GM19455 (cell line): Measurements from ENCODE around the gene NUB1.

Experiments
- ATAC-seq: cut with Tn5 transposase; IDR thresholded peaks from one replicate; pipeline ENCODE4 v1.9.1; 2021; ENCODE audit not compliant: unreplicated experiment

The NUB1 gene

DNA sequence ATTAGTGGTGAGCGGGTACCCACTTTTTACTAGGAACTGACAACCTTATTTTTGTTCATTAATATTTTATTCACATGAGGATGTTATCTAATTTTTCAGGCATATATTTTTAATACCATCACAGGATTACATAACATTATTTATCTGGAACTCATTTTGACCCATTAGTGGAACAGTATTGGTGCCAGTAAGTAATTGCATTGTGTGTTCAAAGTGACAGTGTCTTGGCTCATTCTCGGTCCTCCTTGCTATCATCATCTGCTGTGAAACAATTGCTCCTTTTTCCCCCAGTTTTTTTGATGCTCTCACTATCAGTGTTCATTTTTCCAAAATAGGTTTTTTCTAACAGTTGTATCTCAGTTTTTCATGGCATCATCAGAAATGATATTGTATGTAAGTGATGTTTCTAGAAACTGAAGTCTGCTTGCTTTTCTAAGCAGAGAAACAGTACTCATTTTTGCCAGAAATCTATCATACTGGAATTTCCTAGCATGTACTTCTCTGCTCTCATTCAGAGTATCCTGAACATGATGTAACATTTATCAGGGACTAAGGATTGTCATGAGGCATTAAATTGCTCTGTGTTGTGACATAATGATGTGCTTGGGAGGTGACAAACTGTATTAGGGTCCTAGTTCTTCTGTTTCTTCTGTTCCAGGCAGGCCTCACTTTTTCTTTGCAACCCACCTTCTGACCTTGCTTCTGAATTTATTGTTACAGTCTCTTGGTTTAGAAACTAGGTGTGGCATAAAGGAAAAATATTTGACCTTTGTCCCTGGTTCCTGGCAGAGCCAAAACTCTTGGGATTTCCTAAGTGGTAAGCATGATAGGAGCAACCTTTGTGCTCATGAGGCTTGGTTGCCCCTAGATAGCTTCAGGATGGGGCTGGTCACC lies 4.2 kb downstream of the NUB1 start:
- no peak for ATAC-seq

DNA sequence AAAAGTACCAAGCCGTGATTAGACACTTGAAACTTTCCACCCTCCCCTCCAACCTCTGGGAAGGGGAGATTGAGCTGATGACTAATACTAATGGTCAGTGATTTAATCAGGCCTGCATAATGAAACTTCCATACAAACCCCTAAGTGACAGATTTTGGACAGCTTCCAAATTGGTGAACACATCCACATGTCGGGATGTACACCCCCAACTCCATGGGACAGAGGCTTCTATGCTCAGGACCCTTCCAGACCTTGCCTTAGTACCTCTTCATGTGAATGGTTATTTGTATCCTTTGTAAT lies 4.8 kb downstream of the NUB1 start:
- ATAC-seq = no peak

DNA sequence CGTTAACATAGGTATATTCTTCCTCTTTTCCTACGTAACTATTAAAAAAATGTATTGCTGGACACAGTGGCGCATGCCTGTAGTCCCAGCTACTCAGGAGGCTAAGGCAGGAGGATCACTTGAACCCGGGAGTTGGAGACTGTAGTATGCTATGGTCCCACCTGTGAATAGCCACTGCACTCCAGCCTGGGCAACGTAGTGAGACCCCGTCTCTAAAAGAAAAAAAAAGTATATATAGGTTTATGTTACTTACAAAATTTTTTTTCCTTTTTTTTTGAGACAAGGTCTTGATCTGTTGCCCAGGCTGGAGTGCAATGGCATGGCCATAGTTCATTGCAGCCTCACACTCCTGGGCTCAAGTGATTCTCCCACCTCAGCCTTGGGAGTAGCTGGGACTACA lies 5.6 kb downstream of the NUB1 start:
- no peak for ATAC-seq

DNA sequence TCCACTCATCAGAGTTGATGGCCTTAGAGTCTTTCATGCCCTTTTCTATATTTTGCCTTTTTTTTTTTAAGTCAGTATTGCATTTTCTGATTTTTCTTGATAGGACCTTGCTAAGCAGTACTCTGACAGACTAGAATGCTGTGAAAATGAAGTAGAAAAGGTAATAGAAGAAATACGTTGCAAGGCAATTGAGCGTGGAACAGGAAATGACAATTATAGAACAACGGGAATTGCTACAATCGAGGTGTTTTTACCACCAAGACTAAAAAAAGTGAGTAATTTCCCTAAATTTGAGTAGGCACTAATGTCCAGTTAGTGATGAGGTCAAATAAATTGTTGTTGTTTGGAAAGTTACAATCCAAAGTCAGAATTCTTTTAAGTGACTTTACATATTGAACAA lies 7.4 kb downstream of the NUB1 start:
- ATAC-seq = no peak

DNA sequence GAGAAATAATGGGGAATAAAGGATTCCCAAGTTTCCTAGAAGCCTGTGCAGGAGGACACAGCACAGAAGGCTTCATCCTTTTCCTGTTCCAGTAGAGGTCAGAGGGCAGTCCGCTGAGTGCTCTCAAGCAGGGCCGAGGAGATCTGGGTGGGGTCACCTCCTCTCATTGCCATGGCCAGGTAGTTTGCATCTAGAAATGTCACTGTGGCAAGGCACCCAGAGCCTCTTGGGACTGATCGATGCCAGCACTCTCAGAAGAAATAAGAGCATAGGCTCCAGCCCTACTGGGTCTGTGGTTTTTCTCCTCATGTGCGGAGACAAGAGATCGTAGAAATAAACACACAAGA lies 7.9 kb downstream of the NUB1 start:
- ATAC-seq = peak; percentile 39

DNA sequence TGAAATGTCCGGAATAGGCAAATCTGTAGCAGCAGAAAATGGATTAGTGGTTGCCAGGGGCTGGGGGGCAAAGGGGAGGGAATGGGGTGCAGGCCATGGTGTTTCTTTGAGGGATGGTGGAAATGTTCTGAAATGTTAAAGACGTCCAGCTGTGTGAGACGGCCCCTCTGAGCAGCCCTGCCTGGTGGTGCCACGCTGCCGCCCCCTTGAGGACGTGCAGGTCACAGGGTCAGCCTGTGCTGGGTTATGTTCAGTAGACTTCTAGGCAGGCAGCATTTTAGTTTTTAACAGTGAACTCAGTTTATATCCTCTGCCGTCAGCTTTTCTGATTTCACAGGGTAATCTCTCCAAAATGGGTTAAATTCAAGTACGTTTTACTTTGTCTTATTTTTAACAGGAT lies 9.4 kb downstream of the NUB1 start:
- ATAC-seq = no peak

DNA sequence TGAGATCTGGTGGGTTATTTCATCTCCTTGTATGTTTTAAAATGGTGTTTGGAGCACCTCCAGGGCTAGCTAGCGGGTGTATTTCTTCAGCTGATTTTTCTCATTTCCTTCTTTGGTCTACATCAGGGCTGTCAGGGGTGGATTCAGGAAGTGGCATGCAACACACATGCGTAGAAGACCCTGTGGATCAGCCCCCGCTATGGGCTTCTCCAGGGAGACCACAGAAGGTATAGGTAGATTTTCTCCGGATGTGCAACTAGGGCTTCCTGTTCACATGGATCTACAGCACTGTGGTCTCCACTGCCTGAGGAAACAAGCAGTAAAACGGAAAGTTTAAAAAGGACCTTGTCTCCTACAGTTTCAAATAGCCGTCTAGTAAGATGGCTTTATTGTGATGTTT lies 10.4 kb downstream of the NUB1 start:
- no peak for ATAC-seq

DNA sequence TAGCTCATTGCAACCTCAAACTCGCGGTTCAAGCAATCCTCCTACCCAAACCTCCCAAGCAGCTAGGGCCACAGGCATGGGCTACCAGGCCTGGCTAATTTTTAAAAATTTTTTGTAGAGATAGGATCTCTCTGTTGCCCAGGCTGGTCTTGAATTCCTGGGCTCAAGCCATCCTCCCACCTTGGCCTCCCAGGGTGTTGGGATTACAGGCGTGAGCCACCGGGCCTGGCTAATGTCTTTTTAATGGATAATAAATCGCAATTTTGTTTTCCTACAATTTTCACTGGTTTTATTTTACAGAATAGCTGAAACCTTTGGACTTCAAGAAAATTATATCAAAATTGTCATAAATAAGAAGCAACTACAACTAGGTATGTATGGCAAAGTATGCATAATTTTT lies 10.9 kb downstream of the NUB1 start:
- ATAC-seq = no peak

DNA sequence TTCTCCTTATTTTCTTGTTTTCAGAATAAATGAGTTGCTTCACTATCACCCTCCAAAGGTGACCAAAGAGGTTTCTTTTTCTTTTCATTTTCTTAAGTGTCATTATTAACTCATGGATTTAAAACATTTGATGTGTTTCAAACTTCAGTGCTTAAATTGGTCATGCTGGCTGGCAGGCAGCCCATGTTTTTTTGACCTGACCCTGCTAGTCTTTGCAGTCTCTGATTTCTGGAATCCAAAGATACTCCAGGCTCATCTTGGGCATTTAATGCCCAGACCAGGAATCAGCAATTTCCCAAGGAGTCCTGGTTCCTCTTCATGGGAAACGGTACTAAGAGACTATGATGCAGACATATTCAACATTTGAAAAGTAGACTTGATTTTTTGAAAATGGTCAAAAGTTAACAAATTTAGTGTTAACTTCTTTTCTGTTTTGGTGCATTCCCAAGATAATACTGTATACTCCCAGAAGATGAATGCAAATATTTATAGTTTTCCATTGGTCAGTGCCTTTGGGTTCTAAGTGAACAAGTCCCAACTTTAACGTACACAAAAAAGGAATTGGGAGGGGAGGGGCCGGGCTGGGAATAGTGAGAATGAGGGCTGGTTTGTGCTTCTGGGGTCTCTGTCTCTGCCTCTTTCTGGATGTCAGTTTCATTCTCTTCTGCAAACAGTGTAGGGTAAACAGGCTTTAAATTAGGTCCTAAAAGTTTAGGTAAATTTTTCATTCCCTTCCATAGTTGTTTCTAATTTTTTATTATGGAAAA lies 19.8 kb downstream of the NUB1 start:
- ATAC-seq = no peak

DNA sequence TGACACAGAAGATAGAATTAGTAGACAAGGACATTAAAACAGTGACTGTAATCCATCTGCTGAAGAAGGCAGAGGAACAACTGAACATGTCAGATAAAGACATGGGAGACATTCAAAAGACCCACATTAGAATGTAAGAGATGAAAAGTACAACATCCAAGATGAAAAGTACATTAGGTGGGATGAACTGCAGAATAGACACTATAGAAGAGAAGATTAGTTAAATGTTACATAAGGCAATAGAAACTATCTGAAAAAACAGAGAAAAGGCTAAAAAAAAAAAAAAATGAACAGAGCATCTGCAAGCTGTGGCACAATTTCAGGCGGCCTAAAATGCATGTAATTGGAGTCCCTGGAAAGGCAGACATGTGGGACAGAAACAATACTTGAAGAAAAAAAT lies 21.6 kb downstream of the NUB1 start:
- ATAC-seq = no peak

DNA sequence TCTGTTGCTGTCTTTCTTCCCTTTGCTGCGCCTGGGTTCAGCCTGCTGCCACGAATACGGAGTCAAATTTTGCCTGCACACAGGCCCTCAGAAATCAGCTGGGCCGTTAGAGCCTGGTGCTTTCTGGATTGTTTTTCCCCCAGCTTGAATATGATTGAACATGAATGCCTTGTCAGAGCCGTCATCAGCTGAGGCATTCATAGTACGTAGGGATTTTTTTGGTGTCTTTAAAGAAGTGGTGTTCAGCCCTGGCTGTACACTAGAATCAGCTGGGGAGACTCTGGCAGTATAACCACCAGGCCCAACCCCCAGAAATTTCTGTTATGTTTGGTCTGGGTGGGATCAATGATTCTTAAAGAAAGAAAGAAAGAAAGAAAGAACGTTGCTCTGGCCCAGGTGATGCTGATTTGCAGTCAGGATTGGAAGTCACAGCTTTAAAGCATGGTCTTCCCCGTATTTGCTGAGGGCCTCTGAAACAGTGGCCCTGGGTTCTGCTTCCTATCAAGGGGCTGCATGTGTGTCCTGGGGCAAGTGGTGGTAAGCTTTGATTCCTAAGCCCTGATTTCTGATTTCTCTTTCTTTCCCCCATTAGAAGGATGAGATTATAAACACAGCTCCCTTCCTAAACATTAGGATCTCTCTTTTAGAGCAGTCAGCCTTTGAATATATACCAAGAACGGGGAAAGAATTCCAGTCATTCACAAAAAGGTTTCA lies 24.7 kb downstream of the NUB1 start:
- ATAC-seq = no peak

DNA sequence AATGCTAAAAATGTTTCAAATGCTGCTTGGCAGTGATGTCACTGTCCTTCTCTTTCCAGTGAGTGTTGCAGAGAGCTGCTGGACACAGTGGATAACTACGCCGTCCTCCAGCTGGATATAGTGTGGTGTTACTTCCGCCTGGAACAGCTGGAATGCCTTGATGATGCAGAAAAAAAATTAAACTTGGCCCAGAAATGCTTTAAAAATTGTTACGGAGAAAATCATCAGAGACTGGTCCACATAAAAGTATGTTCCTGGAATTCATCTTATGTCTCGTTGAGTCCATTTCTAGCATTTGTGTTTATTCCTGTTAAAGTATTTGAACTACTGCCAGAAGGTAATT lies 25.2 kb downstream of the NUB1 start:
- no peak for ATAC-seq

DNA sequence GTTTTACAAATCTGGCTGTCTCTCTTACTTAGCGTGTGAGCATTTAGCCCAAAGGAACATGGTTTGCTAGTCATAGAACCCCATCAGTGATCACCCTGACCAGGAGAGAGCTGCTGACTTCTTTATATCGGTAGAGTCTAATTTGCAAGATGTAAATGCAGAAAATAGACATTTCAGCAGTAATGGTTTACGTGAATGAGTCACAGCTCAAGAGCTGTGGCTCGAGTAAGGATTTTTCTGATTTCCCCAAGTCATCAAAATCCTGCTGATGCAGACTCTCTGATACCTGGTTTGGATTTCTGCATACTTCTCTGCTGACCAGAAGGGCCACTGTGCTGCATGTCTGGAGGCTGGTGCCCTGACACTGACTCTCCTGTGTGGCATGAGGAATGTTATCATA lies 25.7 kb downstream of the NUB1 start:
- ATAC-seq = no peak

DNA sequence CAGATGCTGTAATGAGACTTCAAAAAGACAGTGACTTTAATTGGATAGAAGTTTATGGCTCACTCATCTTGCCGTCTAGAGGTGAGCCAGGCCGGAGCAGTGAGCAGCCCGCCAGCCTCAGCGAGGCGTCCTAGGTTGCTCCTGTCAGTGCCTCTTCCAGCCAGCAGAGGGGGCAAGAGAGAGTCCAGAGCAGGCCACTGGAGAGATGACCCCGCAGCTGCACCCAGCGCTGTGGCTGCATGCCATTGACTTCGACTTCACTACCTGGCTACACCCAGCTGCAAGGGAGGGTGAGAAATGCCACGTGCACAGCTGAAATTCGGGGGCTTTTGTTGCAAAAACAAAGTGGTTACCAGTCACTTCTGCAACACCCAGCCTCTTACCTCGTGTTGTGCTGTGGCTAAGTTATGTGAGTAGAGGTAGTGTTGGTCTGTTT lies 26.5 kb downstream of the NUB1 start:
- peak; percentile 91 for ATAC-seq

DNA sequence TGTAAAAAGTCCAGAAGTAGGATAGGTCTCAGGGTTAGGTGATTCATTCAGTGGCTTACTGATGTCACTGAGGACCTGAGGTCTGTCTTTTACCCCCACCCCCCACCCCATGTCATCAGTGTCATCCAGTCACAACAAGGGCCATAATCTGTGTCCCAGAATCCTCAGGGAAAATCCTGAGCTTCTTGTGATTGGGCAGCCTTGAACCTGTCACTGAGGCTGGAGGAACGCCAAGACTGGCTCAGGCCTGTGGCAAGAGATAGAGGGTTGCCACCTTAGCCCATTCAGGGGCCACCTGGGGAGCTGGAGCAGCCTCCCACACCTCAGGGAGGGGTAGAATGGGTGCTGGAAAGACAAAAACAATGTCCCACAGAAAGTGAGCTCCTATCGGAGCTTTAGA lies 29.7 kb downstream of the NUB1 start:
- no peak for ATAC-seq

DNA sequence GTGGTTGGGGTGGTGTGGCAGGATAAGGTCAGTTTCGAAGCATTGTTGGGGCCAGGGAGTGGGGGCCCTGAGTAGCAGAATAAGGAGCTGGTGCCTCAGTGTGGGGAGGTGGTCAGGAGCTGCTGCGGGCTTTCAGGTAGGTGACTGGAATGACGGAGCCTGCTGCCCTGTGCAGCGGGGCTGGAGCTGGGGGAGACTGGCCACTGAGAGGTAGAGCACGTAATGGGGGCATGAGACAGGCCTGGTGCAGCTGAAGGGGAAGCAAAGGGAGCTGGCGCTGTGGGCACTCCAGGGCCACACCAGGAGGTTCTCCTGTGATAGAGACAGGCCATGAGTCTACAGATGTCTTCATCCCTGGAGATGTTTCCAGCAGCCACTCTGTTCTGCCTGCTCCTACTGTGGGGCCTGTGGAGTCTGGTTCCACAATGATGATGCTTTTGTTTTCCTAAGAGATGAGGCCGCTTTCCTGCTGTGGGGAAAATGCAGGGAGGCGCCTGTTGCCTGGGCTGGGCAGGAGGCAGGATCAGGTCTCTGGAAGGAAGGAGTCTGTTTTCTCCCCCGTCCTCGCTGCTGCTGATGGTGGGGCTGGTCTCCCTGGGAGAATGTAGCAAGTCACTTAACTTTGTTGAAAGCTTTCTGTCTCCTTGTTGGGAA lies 31.1 kb downstream of the NUB1 start:
- ATAC-seq = no peak

DNA sequence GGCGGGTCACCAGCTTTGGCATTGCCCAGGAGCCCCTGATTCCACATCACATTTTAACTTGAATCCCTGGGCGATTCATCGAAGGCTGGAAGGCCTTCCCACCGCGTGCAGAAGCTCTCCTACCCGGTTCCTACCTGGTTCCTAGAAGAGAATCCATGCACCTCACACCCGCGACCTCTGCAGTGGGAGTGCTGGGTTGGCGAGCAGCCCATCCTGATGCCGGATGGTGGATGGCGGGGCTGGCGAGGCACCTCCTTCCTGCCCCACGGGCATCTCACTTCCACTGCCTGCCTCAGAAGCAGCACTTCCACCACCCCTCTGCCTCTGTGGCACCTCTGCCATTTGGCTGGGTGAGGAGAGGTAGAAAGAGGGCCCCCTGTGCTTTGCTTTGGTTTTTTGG lies 32.0 kb downstream of the NUB1 start:
- no peak for ATAC-seq

DNA sequence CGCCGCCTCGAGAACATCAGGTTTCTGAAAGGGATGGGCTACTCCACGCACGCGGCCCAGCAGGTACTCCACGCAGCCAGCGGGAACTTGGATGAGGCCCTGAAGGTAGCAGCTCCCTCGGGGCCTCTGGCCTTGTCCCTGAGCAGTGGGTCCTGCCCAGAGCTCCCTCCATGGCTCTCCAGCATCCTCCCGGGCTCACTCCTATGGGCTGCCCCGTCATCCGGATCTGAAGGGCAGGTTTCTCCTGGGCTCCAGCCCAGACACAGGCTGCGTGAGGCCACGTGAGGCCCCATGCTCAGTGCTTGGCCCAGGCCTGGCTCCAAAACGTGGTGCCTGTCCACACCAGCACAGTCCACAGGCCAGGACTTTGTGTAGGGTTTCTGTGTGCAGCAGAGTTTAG lies 32.5 kb downstream of the NUB1 start:
- ATAC-seq = no peak

DNA sequence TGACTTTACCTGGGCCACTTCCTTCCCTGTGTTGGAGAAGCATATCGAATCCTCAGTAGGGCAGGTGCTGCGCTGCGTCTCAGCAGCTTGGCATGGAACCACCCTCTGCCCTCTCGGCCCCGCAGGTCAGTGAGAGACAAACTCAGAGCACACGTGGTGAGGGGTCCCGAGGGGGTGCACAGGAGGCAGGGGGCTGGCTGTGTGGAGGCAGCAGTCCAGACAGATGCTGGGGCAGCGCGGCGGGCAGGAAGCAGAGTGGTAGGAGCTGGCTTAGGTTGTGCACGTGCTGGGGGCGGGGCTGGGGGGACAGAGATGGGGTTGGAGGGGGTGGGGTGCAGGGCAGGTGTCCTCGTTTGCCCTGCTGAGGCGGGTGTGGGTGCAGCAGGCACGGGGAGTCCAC lies 33.1 kb downstream of the NUB1 start:
- ATAC-seq = no peak

DNA sequence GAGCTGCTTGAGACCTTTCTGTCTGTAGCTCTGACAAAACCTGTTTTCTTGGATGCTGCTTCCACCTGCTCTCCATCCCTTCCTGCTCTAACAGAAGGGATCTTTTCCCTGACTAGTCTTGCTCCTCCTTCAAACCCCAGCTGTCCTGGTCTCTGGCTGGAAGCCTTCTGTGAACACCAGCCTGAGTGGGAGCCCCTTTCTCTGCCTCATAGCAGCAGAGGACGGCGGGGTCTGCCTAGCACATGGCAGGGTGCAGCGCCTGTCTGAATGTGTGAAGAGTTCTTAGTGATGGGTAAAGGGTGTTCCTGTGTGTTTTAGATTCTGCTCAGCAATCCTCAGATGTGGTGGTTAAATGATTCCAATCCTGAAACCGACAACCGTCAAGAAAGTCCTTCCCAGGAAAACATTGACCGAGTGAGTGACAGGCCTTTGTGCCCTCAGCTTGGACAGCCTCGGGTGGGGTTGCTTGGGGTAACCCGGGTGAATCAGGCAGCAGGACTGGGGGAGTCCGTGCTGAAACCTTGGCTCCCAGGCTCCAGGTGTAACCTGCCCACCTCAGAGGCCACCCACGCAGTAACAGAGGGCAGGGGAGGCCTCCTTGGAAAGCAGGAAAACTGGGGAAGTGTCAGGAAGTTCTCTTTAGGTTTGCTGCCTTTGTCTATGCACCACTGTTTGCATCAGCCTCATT lies 34.1 kb downstream of the NUB1 start:
- ATAC-seq = no peak
